ENCODE results near the gene METTL15. TPM values are rescaled to one million over a fixed set of nuclear protein-coding genes. Genes with fewer than 3 reads are reported as not detected.
"Not testable (repeated sequence)": the region's sequence is repeated elsewhere in the genome, so short reads cannot be mapped to it uniquely, and the experiment has no call there.

METTL15 gene, protein sequence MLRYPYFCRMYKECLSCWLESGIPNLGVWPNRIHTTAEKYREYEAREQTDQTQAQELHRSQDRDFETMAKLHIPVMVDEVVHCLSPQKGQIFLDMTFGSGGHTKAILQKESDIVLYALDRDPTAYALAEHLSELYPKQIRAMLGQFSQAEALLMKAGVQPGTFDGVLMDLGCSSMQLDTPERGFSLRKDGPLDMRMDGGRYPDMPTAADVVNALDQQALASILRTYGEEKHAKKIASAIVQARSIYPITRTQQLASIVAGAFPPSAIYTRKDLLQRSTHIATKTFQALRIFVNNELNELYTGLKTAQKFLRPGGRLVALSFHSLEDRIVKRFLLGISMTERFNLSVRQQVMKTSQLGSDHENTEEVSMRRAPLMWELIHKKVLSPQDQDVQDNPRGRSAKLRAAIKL
- polyA plus RNA-seq (2012; ENCODE audit: missing spikeins), result 11.6 TPM

DNA sequence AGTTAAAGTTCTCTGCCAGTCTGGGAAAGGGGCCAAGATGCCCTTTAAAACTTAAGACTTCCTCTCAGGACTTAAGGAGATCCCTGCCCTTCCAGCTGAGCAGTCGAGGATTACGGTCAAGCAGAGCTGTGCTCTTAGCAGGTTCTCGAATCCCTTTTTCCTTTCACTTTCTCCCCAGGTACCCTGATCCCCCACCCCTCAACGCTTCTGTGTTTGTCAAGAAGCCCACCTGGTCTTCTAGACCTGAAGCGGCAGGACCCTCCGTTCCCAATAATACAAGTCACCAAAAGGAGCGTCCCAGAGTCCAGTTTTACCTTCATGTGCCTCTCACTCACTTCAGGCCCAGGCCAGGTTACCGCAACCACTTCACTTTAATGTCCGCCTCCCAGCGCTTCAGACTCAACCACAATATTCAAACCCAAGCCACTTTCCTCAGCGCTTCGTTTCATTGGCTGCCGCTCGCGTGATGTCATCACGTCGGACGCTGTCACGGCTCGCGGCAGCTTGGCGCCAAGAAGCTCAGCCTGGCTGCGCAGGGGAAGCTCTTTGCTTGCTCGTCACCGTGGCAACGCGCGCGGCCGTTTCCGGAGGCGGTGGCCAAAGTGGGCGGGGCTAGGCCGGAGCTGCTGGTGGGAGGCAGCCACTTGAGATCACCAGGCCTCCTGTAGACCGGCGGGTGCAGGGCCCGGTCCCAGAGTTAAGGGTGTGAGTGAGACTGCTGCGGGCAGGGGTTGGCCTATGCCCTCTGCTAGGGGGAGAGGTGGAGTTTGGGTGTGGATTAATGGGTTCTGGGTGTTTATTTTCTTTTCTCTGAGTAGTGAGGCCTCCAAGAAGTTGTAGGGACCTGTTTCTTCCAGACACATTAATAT lies at the start of gene METTL15, which contains the start of gene KIF18A:
Gene METTL15 (plus strand): TSS at position 639 of the 869 bp plus-strand sequence. CDS start 4,947 bp downstream, outside the sequence.
Gene KIF18A (minus strand): TSS at position 407 of the 869 bp plus-strand sequence. CDS start 10,209 bp downstream, outside the sequence.
- peak; percentile 81 for TF ChIP-seq POLR2A (IDR thresholded peaks at IDR 0.05; ENCODE audit: low read depth, low read length)
- peak; percentile 68 for TF ChIP-seq POLR2AphosphoS5 (IDR thresholded peaks at IDR 0.05; ENCODE audit: low read depth, low read length)
- peak; percentile 57; the same call in 1 of the 2 replicates for TF ChIP-seq TAF1 (IDR thresholded peaks at IDR 0.05; ENCODE audit: borderline replicate concordance, low read depth, low read length)
- DNase-seq (ENCODE audit: insufficient read length), result peak; percentile 53
- peak; percentile 98 for FAIRE-seq

DNA sequence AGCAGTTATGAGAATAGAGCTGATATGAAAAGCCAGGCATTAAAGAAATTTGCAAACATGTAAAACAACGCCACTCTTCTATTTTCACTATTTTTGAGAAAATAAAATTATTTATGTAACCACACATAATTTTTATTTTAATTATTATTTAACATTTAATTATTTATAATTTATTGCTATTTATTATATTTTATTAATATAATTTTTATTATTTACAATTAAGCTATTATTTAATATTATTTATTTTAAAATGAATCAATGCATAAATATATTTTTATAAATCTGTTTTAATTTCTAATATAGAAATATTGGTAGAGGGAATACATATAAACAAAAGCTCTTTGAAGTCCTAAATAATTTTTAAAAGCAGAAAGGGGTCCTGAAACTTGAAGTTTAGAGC lies 36.9 kb upstream of the METTL15 start:
- no peak for FAIRE-seq
- TF ChIP-seq TAF1 (IDR thresholded peaks at IDR 0.05; ENCODE audit: borderline replicate concordance, low read depth, low read length), result no peak
- TF ChIP-seq POLR2AphosphoS5 (IDR thresholded peaks at IDR 0.05; ENCODE audit: low read depth, low read length), result no peak
- no peak for TF ChIP-seq POLR2A (IDR thresholded peaks at IDR 0.05; ENCODE audit: low read depth, low read length)

DNA sequence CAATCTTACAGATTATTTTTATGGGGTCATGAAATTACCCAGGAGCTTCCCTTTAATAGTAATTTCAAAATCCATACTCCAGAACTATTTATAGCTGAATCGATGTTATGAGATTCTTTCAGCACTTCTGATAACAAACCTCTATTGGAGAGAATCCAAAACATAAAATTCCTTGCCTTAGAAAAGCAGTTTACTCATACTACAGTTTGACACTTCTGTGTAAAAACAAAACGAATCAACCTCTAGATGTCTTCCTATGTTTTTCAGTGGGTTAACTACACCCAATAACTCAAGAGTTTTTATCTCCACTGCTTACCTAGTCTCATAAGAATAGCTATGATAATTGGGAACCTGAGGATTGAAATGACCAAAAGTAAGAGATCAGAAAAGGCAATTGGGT lies 35.9 kb upstream of the METTL15 start:
- FAIRE-seq (no peak), DNase-seq (ENCODE audit: insufficient read length) (no peak)
- no peak for TF ChIP-seq POLR2A (IDR thresholded peaks at IDR 0.05; ENCODE audit: low read depth, low read length)
- no peak for TF ChIP-seq POLR2AphosphoS5 (IDR thresholded peaks at IDR 0.05; ENCODE audit: low read depth, low read length)
- no peak for TF ChIP-seq TAF1 (IDR thresholded peaks at IDR 0.05; ENCODE audit: borderline replicate concordance, low read depth, low read length)

More for the DNA sequence above, 36.9 kb upstream of the METTL15 start:
- no peak for DNase-seq (ENCODE audit: insufficient read length)

DNA sequence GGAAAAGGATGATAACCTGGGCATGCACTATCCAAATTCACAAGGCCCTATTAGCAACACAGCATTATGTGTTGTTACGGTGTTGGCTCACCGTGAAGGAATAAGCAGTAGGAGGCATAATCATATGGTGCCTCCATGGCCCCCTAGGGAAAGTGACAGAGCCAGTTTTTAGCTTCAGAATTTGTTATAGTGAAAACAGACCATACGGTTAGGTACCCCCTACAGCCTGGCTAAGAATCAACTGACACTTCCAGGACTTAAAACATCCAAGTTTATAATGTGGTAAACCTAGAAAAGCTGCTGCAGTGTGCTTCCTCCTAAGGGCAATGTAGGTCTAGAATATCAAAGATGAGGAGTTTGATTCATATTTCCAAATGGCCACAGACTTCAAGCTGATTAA lies 30.7 kb upstream of the METTL15 start:
- DNase-seq (ENCODE audit: insufficient read length) (no peak), FAIRE-seq (peak; percentile 48)
- no peak for TF ChIP-seq TAF1 (IDR thresholded peaks at IDR 0.05; ENCODE audit: borderline replicate concordance, low read depth, low read length)
- no peak for TF ChIP-seq POLR2A (IDR thresholded peaks at IDR 0.05; ENCODE audit: low read depth, low read length)
- TF ChIP-seq POLR2AphosphoS5 (IDR thresholded peaks at IDR 0.05; ENCODE audit: low read depth, low read length), result no peak

DNA sequence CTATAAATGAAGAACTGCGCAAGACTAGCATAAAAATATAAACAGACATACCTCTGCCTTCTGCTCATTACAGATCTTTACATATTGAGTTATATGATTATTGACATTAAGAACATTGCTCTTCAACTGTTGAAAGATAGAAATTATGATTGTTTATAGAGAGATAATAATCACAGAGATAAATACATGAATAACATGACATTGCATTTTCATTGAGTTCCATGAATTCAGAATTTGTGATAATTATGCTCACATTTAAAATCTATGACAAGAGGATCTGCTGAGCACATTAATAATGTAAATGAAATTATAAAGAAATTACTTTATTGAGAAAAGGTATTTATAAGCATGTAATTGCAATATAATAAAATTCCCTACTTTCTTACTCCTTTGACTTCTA lies 25.1 kb upstream of the METTL15 start:
- no peak for TF ChIP-seq POLR2A (IDR thresholded peaks at IDR 0.05; ENCODE audit: low read depth, low read length)
- TF ChIP-seq POLR2AphosphoS5 (IDR thresholded peaks at IDR 0.05; ENCODE audit: low read depth, low read length), result no peak
- TF ChIP-seq TAF1 (IDR thresholded peaks at IDR 0.05; ENCODE audit: borderline replicate concordance, low read depth, low read length), result no peak
- no peak for FAIRE-seq
- no peak for DNase-seq (ENCODE audit: insufficient read length)

DNA sequence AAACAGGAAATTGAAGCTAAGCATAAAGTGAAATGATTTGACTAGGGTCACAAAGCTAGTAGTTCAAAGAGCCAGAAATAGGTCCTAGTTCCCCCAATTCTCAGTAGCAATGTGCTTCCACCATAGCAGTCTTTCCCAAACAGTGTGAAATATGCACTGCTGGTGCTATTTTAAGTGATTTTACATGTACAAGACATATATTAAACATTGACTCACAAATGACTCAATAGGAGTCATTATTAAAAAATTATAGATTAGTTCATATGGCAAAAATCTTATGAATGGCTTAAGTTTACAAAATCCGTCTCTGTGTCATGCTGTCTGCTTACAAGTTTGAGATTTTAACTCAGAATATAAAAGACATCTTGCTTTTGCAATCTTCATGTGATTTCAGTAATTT lies 21.6 kb upstream of the METTL15 start:
- TF ChIP-seq TAF1 (IDR thresholded peaks at IDR 0.05; ENCODE audit: borderline replicate concordance, low read depth, low read length) (no peak), POLR2A (IDR thresholded peaks at IDR 0.05; ENCODE audit: low read depth, low read length) (no peak), POLR2AphosphoS5 (IDR thresholded peaks at IDR 0.05; ENCODE audit: low read depth, low read length) (no peak)
- DNase-seq (ENCODE audit: insufficient read length) (no peak), FAIRE-seq (no peak)

DNA sequence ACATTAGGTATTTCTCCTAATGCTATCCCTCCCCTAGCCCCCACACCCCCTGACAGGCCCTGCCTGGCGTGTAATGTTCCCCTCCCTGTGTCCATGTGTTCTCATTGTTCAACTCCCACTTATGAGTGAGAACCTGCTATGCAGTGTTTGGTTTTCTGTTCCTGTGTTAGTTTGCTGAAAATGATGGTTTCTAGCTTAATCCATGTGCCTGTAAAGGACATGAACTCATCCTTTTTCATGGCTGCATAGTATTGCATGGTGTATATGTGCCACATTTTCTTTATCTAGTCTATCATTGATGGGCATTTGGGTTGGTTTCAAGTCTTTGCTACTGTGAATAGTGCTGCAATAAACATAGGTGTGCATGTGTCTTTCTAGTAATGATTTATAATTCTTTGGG lies 21.0 kb upstream of the METTL15 start:
- not testable (repeated sequence) for FAIRE-seq; DNase-seq (ENCODE audit: insufficient read length)

DNA sequence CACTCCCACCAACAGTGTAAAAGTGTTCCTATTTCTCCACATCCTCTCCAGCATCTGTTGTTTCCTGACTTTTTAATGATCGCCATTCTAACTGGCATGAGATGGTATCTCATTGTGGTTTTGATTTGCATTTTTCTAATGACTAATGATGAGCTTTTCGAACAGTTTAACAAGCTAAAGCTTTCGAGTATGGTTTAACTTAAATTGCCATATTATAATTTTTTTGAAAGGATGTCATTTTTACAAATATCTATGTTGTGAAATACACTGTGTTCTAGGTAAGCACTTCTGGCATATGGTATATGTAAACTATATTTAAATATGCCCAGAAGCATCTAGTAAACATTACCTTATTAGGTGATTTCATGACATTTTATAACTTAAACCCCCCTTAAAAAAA lies 20.5 kb upstream of the METTL15 start:
- DNase-seq (ENCODE audit: insufficient read length); FAIRE-seq: not testable (repeated sequence)

DNA sequence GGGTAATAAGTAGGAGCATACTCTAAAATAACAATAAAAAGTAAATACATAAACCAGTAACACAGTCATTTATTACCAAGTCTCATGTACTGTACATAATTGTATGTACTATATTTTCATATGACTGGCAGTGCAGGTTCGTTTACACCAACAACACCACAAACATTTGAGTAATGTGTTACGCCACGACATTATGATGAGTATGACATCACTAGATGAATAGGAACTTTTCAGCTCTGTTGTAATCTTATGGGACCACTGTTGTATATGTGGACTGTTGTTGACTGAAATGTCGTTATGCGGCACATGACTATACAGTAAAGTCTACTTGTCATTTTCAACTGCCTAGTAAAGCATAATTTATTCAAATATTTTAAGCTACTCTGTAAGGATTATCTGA lies 18.8 kb upstream of the METTL15 start:
- FAIRE-seq (peak; percentile 72), DNase-seq (ENCODE audit: insufficient read length) (no peak)
- TF ChIP-seq TAF1 (IDR thresholded peaks at IDR 0.05; ENCODE audit: borderline replicate concordance, low read depth, low read length) (no peak), POLR2A (IDR thresholded peaks at IDR 0.05; ENCODE audit: low read depth, low read length) (no peak), POLR2AphosphoS5 (IDR thresholded peaks at IDR 0.05; ENCODE audit: low read depth, low read length) (no peak)

DNA sequence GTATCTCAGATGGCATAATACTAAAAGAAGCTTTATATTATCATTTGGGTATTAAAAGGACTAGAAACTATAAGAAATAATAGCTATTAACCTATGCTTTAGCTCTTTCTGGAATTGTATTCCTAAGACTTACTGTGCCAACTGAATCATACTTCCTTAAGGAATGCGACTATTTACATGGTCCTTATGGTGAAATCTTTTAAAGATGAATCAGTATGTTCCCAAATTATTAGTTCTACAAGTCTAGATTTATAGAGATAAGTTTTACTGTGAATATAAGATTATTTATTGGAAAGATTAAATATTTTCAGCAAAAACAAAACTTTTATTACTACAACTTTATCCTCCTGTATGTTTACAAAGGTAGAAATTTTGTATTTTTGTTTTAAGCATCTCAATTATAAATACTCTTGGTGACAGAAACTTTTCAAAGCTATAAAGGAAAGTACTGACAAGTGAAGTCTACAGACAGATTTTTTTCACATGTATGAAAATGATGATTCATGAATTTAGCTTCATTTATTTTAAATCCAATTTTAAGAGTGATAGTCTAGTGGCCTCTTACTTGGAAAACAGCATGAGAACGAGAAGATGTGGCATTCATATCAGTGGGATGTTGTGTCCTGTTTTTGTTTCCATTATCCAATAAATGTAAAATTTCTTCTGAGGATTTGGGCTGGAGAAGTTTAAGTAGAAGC lies 18.0 kb upstream of the METTL15 start:
- FAIRE-seq (no peak), DNase-seq (ENCODE audit: insufficient read length) (no peak)
- no peak for TF ChIP-seq POLR2AphosphoS5 (IDR thresholded peaks at IDR 0.05; ENCODE audit: low read depth, low read length)
- no peak for TF ChIP-seq POLR2A (IDR thresholded peaks at IDR 0.05; ENCODE audit: low read depth, low read length)
- TF ChIP-seq TAF1 (IDR thresholded peaks at IDR 0.05; ENCODE audit: borderline replicate concordance, low read depth, low read length), result no peak

DNA sequence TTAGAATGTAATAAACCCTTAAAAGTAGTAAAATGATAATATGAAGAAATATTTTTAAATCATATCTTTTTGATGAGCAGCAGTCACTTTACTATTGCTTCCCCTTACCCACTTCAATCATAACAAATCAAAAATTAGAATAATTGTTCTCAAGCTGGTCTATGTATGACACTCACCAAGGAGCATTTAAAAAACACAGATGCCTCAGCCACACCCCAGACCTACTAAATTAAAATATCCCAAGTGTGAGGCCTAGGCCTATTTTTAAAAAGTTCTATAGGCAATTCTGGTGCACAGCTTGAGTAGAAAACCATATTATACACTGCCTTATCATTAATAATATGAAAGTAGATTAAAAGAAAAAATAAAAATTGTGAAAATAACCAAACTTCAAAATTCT lies 15.4 kb upstream of the METTL15 start:
- DNase-seq (ENCODE audit: insufficient read length), result no peak
- TF ChIP-seq POLR2A (IDR thresholded peaks at IDR 0.05; ENCODE audit: low read depth, low read length) (no peak), POLR2AphosphoS5 (IDR thresholded peaks at IDR 0.05; ENCODE audit: low read depth, low read length) (no peak), TAF1 (IDR thresholded peaks at IDR 0.05; ENCODE audit: borderline replicate concordance, low read depth, low read length) (no peak)
- no peak for FAIRE-seq

Measured in GM12892 (cell line).